Epithelial cell of proximal tubule (primary cell): ENCODE data around the gene HNRNPH1. TPM values are rescaled to one million over a fixed set of nuclear protein-coding genes. Genes with fewer than 3 reads are reported as not detected.
"Not testable (repeated sequence)": the region's sequence is repeated elsewhere in the genome, so short reads cannot be mapped to it uniquely, and the experiment has no call there.

Experiments
- DNase-seq: peaks from one replicate; pipeline ENCODE4 v3.0.0-alpha.2; 2011; ENCODE audit warnings: low read depth
- H3K4me3 ChIP-seq: 2 replicates; pipeline ENCODE4 v1.5.1; 2011; ENCODE audit warnings: low read depth, mild to moderate bottlenecking, low read length
- total RNA-seq: library from RNA; depleted of rRNA; stranded (reverse); fragments of >200 nt; gene quantifications from 2 replicates; pipeline ENCODE4 v1.2.3, GENCODE V29; 2015
- TF ChIP-seq, protein P1 (sequence below): conservative IDR thresholded peaks from 2 replicates; pipeline ENCODE4 v1.5.1; 2012; ENCODE audit warnings: low read depth, mild to moderate bottlenecking, low read length

Gene HNRNPH1
- total RNA-seq, 1 donor from 2014 or later, result 511 TPM

DNA sequence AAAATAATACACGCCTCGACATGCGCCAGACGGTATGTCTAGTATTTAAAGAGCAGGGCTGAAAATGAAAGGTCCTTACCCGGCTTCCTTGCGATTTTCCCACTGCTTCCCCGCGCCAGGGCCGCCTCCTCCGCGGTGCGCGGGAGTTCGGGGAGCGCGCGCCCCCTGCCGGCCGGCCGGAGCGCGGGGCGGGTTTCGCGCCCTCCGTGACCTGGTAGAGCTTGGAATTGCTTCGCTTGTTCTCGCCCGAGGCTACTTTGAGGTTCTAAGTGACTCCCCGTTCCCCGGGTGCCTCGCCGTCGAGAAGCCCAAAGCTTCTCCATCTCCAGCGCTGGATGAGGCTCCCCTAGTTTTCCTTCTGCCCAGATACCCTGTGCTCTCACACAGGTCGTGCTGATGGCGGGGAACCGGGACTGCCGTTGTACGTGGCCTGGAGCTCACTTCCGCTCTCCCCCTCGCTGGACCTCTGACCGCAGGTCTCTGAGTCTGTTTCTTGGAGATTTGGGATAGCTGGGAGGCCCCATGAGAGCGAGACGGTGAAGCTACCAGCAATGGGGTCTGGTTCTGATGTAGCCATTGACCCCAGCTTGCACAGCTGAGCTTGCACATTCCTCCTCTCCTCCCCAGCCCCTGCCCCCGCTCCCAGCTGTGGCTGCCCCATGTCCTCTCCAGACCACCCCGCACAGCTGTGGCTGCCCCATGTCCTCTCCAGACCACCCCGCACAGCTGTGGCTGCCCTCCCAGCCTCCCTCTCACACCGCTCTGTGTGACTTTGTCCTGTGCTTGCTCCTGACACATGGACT is 11.1 kb upstream of the HNRNPH1 start:
- H3K4me3 ChIP-seq, result peak overlapping the region; percentile 35
- not testable (repeated sequence) for DNase-seq

DNA sequence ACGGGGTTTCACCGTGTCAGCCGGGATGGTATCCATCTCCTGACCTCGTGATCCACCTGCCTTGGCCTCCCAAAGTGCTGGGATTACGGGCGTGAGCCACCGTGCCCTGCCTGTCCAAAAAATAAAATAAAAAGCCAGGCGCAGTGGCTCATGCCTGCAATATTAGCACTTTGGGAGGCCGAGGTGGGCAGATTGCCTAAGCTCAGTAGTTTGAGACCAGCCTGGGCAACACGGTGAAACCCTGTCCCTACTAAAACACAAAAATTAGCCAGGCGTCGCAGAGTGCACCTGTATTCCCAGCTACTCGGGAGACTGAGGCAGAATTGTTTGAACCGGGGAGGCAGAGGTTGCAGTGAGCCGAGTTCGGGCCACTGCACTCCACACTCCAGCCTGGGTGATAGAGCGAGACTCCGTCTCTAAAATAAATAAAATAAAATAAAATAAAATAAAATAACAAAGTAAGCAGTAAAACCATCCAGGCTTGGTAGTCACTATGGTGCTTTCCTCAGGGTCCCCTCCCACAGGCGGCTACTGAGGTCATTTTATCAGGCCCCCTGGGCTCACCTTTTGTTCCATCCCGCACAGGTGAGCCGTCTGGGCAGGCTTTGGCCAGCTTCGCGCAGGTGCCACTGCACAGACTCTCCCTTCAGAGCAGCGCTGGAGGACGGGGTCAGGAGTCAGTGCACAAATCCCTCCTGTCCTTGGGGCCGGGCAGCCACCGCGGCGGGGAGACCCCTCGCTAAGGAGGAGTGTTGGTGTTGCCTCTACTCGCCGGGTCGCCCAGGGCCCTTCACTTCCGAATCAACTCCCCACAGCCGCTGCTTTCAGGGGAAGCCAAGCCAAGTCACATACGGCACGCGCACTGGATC is 10.3 kb upstream of the HNRNPH1 start:
- DNase-seq, result not testable (repeated sequence)
- H3K4me3 ChIP-seq, result peak overlapping the region; percentile 53

DNA sequence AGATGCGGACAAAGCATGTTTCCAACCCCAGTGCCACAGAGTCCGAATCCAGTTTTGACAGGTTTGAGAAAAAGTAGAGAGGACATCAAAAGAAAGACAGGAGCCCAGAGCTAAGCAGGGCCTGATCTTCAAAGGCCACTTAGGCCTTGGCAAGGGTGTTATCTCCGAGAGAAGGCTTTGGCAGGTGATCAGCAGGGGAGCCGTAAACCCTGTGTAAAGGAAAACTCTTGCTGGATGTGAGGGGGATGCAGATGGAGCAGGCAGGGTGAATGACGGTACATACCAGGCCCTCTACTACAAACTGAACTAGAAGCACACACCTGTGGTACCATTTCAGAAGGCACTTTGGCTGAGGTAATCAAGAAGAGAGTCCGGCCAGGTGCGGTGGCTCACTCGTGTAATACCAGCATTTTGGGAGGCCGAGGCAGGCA is 1.4 kb upstream of the HNRNPH1 start:
- H3K4me3 ChIP-seq, result peak overlapping the region; percentile 60

DNA sequence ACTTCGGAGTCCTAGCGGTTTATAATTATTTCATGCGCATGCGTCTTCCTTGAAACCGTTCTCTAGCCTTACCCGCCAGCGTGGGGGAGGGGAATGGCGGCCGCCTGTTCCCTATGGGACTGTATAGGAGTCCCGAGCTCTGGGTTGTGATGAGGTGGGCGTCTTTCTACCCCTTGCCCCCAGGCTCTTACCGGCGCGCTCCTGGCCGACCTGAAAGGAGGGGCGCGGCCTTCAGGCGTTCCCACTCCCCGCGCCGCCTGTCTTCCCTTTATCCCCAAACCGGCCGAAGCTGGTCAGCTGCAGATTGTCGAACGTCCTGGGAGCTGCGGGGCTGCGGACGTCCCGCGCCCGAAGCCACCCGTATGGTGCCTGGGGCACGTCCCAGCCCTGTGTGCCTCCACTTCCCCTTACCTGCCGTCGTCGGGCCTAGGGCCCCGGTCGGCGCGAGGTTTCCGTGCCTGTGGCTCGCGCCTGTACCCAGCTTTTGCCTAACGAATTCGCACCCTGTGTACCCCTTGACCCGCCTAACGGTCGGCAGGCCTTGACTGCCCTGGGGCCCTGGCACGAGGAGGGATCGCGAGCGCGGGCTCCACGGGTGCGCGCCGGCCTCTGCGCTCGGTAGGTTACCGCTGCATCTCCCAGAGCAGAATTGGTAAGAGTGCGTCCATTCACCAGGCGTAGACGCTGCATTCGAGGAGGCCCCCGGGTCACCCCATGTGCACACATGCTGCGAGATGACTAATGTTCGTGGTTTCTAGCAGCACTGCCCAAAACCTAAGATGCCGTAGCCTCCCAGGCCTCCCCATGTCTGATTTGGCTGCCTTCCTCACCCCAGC is 653 bp upstream of the HNRNPH1 start:
- peak overlapping the region; percentile 60 for H3K4me3 ChIP-seq

More for the DNA sequence above, 1.4 kb upstream of the HNRNPH1 start:
- TF ChIP-seq, protein P1, sequence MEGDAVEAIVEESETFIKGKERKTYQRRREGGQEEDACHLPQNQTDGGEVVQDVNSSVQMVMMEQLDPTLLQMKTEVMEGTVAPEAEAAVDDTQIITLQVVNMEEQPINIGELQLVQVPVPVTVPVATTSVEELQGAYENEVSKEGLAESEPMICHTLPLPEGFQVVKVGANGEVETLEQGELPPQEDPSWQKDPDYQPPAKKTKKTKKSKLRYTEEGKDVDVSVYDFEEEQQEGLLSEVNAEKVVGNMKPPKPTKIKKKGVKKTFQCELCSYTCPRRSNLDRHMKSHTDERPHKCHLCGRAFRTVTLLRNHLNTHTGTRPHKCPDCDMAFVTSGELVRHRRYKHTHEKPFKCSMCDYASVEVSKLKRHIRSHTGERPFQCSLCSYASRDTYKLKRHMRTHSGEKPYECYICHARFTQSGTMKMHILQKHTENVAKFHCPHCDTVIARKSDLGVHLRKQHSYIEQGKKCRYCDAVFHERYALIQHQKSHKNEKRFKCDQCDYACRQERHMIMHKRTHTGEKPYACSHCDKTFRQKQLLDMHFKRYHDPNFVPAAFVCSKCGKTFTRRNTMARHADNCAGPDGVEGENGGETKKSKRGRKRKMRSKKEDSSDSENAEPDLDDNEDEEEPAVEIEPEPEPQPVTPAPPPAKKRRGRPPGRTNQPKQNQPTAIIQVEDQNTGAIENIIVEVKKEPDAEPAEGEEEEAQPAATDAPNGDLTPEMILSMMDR, result no peak
- DNase-seq, result no peak

DNA sequence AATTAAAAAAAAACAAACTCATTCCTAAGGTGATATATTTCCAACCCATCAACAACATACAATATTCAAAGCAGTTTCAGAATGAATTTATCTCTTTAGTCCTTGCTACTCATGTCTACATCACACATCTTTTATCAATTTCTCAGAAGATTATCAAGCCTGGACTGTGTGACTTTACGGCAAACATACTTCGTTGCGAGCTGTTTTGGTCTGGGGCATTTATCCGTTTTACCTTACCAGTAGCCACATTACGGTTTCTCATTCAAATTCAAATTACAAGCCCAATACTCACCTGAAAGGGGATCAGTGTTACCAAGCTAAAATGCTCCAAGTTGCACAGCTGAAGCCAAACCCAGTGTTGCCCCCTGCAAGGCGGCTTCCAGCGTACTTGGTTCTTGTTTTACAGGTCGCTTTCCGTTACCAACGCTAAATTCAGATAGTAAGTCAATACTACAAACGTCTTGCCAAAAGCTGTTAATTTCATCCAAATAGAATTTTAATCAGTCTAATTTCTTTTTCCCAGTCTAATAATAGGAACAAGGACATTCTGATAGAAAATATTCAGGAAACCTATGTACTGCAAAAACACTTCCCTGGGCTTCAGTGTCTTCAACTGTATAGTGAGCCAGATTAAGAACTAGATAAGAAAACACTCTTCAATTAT is 1.8 kb downstream of the HNRNPH1 start:
- TF ChIP-seq, protein P1, result no peak
- no peak for DNase-seq
- peak overlapping the region; percentile 97 for H3K4me3 ChIP-seq

More for the DNA sequence above, 653 bp upstream of the HNRNPH1 start:
- no peak for DNase-seq
- TF ChIP-seq, protein P1, result no peak

DNA sequence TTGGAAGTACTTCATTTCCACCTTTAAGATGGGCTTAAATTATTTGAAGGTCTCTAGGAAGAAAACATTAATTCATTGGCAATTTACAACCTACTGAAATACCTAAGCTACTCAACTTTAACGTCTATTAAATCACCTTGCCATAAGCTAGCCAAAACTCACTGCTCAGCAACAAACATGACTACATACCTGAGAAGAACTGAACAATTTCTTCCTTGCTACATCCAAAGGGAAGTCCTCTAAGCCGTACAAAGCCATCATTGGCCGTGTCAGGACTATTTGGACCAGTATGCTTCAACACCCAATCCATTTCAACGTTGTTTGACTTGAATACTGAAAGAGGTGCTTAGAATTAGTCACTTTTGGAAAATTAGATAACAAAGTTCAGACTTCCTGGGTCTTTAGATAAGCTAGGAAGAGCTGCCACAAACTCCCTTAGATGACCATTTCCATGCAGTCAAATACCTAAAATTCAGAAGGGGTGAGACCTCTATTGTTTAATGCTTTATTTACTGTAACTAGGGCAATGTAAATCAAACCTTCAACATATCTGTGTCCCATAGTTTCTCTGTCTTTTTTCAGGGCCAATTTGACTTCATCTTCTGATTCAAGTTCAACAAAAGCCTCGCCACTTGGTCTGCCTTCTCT is 2.6 kb downstream of the HNRNPH1 start:
- H3K4me3 ChIP-seq, result peak overlapping the region; percentile 97
- TF ChIP-seq, protein P1, result no peak
- DNase-seq, result no peak

DNA sequence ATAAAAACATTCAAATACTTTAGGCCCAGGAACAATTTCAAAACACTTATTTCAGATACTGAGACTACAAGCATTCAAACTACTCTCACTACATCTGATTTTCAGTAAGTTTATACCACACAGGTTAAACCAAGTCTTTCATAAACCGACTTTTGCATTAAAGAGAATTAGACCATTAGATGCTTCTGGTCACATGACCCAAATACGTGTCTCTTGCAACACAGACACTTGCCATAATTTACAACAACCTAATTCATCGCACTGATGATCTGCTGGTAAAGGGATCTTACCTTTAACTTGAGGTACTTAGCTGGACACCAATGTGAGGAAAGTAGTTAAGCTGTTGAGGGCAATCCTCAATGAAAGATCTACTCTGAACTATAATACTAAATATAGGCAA is 3.2 kb downstream of the HNRNPH1 start:
- no peak for DNase-seq
- H3K4me3 ChIP-seq, result peak overlapping the region; percentile 97
- TF ChIP-seq, protein P1, result no peak
